Kidney (tissue), 14 donors: ENCODE results near the gene MAPKBP1. TPM values are rescaled to one million over a fixed set of nuclear protein-coding genes. Genes with fewer than 3 reads are reported as not detected.

Experiments
- DNase-seq, 5 donors: peaks; one replicate each; pipeline ENCODE4 v3.0.0-alpha.2; 2013 to 2020
- FAIRE-seq: peaks from 2 replicates; lab custom pipeline; 2012; peaks lifted over from hg19 to GRCh38; lab: Jason Lieb, UNC
- H3K27ac ChIP-seq, 2 donors: one replicate each; pipeline ENCODE4 v1.7.0; 2013; ENCODE audit warnings: low read depth in 2 of 2, low read length in 2 of 2, inconsistent platforms in 1 of 2
- H3K27me3 ChIP-seq: one replicate; pipeline ENCODE4 v1.7.1; 2013; ENCODE audit warnings: low read length, inconsistent platforms; ENCODE audit not compliant: control insufficient read depth, insufficient read depth
- H3K36me3 ChIP-seq, 3 donors: one replicate each; pipeline versions ENCODE4 v1.7.0 to v1.7.1; 2013; ENCODE audit warnings: low read length in 3 of 3, control low read depth in 1 of 3, inconsistent platforms in 1 of 3; ENCODE audit not compliant: insufficient read depth in 3 of 3, control insufficient read depth in 2 of 3
- H3K4me1 ChIP-seq, 3 donors: one replicate each; pipeline versions ENCODE4 v1.7.0 to v1.7.1; 2013; ENCODE audit warnings: low read length in 3 of 3, inconsistent platforms in 1 of 3, low read depth in 1 of 3; ENCODE audit not compliant: control insufficient read depth in 2 of 3, insufficient read depth in 2 of 3
- H3K4me3 ChIP-seq, 3 donors: one replicate each; pipeline versions ENCODE4 v1.7.0 to v1.8.1; 2013; ENCODE audit warnings: low read length in 3 of 3, control low read depth in 1 of 3, inconsistent platforms in 1 of 3
- H3K9ac ChIP-seq, 3 donors: one replicate each; pipeline versions ENCODE4 v1.7.0 to v1.7.1; 2013; ENCODE audit warnings: low read length in 3 of 3, control low read depth in 1 of 3, inconsistent platforms in 1 of 3
- H3K9me3 ChIP-seq, 3 donors: one replicate each; pipeline versions ENCODE4 v1.7.0 to v1.7.1; 2013; ENCODE audit warnings: low read length in 3 of 3, control low read depth in 1 of 3, inconsistent platforms in 1 of 3; ENCODE audit not compliant: control insufficient read depth in 2 of 3, insufficient read depth in 1 of 3
- intact Hi-C: fragments of 100-400 bp; cut with DNase I; formaldehyde crosslinking; loops from one replicate; pipeline ENCODE4 v1.11.1; 2022
- polyA plus RNA-seq: library from polyadenylated mRNA; stranded (reverse); fragments of 350-450 nt; fragmentation: Illumina TruSeq; extraction: RNeasy Lipid Tissue Mini Kit (QIAGEN cat#74804); gene quantifications from one replicate; pipeline ENCODE4 v1.2.3, GENCODE V29; 2014; ENCODE audit warnings: low read depth, low replicate concordance; ENCODE audit not compliant: insufficient read depth
- total RNA-seq: library from RNA; stranded (reverse); fragmentation: NEBNext Ultra II Directional; extraction: Animal tissue kit (Norgen Biotek cat#: 25700); gene quantifications from one replicate; pipeline ENCODE4 v1.2.1, GENCODE V29; 2021
- TF ChIP-seq, protein P1 (sequence below): IDR thresholded peaks from 3 replicates; pipeline ENCODE4 v1.5.1; 2012; ENCODE audit warnings: mild to moderate bottlenecking, moderate library complexity, borderline replicate concordance; ENCODE audit not compliant: insufficient read depth; ENCODE audit errors: extremely low read depth
- donor health status: control.
- donor health status: control.
- donor health status: control.
- donor health status: control.
- donor health status: control.
- donor health status: DM: yes; HTN: yes; CAD: no.
- donor health status: Normal renal cell carcinoma (clear cell type).

Gene MAPKBP1
- total and polyA plus RNA-seq, 2 donors from 2014 or later = 3.7 to 28.6 TPM

DNA sequence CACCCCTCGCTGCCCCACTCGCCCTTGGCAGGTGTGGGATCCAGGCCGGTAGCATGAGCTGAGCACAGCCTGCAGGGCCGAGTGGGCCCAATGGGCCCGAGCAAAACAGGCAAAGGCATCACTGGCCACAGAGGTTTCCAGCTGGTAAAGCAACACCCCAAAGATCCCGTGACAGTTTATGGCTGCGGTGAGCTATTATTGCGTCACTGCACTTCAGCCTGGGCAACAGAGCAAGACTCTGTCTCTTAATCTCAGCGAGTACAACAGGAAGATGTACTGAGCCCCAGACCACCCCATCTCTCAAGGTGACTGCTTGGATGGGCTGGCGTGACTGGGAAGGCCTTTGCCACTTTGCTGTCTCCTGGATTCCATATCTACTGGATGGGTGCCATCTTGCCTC lies 57.9 kb downstream of the MAPKBP1 start:
- DNase-seq = no peak
- no peaks in the 10 kb centered on the region for H3K27me3 ChIP-seq
- TF ChIP-seq, protein P1, sequence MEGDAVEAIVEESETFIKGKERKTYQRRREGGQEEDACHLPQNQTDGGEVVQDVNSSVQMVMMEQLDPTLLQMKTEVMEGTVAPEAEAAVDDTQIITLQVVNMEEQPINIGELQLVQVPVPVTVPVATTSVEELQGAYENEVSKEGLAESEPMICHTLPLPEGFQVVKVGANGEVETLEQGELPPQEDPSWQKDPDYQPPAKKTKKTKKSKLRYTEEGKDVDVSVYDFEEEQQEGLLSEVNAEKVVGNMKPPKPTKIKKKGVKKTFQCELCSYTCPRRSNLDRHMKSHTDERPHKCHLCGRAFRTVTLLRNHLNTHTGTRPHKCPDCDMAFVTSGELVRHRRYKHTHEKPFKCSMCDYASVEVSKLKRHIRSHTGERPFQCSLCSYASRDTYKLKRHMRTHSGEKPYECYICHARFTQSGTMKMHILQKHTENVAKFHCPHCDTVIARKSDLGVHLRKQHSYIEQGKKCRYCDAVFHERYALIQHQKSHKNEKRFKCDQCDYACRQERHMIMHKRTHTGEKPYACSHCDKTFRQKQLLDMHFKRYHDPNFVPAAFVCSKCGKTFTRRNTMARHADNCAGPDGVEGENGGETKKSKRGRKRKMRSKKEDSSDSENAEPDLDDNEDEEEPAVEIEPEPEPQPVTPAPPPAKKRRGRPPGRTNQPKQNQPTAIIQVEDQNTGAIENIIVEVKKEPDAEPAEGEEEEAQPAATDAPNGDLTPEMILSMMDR = no peak
- no peak overlapping the region for H3K9ac ChIP-seq
- H3K4me3 ChIP-seq = no peak overlapping the region
- FAIRE-seq = no peak
- intact Hi-C loops = no loop called here
- peaks cover 0 to 6% (median 2%) of the 10 kb centered on the region in 3 donors for H3K4me1 ChIP-seq
- H3K36me3 ChIP-seq = no peaks in the 10 kb centered on the region
- no peaks in the 10 kb centered on the region for H3K9me3 ChIP-seq
- no peak overlapping the region for H3K27ac ChIP-seq

DNA sequence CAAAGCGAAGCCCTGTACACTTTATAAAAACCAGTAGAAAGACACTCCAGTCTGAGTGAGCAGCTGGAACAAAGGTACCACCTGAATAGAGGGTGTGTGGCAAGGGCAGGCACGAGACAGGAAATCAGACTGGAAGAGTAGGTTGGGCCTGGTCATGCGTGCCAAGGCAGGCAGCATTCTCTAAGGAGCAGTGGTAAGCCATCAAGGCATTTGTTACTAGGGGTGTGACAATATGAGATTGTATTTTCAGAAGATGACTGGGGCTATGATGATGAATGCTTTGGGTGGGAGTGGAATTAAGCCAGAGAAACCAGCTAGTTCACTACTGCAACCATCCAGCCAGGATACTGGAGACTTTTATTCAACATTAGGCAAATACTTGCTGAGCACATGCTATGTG lies 58.6 kb downstream of the MAPKBP1 start:
- Histone ChIP-seq H3K27me3 (no peaks in the 10 kb centered on the region), H3K36me3 (no peaks in the 10 kb centered on the region), H3K4me1 (peaks cover 0 to 6% (median 2%) of the 10 kb centered on the region in 3 donors), H3K27ac (no peak overlapping the region), H3K4me3 (no peak overlapping the region), H3K9ac (no peak overlapping the region), H3K9me3 (no peaks in the 10 kb centered on the region)
- TF ChIP-seq, protein P1 = no peak
- DNase-seq (peak in 3 of 5 donors; percentile 56 to 77 (median 62)), FAIRE-seq (no peak)
- intact Hi-C loops = no loop called here

DNA sequence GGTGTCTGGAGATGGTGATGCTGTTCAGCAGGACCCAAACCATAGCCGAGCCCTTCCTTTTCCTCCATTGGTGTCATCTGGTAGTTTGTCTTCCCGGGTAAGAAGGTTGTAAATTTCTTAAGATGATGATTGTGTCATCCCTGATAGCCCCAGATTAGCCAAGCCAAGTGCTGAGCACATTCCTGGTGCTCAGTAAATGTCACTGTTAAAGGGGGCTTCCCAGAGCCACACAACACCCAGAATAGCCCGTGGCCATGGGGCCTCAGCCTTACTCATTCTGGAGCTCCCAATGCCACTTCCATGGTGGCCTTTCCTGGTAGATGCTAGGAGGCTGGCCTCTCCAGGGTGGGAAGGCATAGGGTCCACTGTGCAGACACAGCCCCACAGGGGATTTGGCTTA lies 59.8 kb downstream of the MAPKBP1 start:
- intact Hi-C loops = no loop called here
- no peak for FAIRE-seq
- TF ChIP-seq, protein P1 = no peak

DNA sequence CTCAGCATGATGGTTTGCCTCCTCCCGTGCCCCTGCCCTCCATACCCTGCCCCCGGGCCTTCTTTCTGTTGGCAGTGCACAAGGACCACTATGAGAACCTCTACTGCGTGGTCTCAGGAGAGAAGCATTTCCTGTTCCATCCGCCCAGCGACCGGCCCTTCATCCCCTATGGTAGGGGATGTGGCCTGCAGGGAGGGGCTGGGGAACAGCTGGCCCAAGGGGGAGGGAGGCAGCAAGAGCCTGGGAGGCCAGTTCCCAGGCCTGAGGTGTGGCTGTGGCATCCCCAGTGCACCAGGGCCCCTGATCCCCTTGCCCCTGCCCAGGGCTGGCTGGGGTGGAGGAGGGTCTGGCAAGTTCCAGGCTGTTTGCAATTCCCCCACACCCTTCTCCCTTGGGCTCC lies 61.8 kb downstream of the MAPKBP1 start:
- DNase-seq (no peak), FAIRE-seq (no peak)
- H3K9ac ChIP-seq = no peak overlapping the region
- H3K27me3 ChIP-seq = no peaks in the 10 kb centered on the region
- TF ChIP-seq, protein P1 = no peak
- H3K4me3 ChIP-seq = no peak overlapping the region
- H3K36me3 ChIP-seq = peaks cover 0 to 3% (median 0%) of the 10 kb centered on the region in 3 donors
- no peaks in the 10 kb centered on the region for H3K4me1 ChIP-seq
- H3K27ac ChIP-seq = no peak overlapping the region
- H3K9me3 ChIP-seq = no peaks in the 10 kb centered on the region
- intact Hi-C loops = no loop called here

More for the DNA sequence above, 59.8 kb downstream of the MAPKBP1 start:
- no peak overlapping the region for H3K27ac ChIP-seq
- no peak overlapping the region for H3K9ac ChIP-seq
- no peaks in the 10 kb centered on the region for H3K27me3 ChIP-seq
- no peak for DNase-seq
- no peaks in the 10 kb centered on the region for H3K36me3 ChIP-seq
- H3K4me1 ChIP-seq = peaks cover 0 to under 1% (median 0%) of the 10 kb centered on the region in 3 donors
- H3K4me3 ChIP-seq = no peak overlapping the region
- no peaks in the 10 kb centered on the region for H3K9me3 ChIP-seq
